Kidney (tissue), 14 donors: ENCODE results near the gene PIEZO2. TPM values are rescaled to one million over a fixed set of nuclear protein-coding genes. Genes with fewer than 3 reads are reported as not detected.

Experiments used
- DNase-seq, 5 donors: peaks; one replicate each; pipeline ENCODE4 v3.0.0-alpha.2; 2013 to 2020
- FAIRE-seq: peaks from 2 replicates; lab custom pipeline; 2012; peaks lifted over from hg19 to GRCh38; lab: Jason Lieb, UNC
- H3K27ac ChIP-seq, 2 donors: one replicate each; pipeline ENCODE4 v1.7.0; 2013; ENCODE audit warnings: low read depth in 2 of 2, low read length in 2 of 2, inconsistent platforms in 1 of 2
- H3K27me3 ChIP-seq: one replicate; pipeline ENCODE4 v1.7.1; 2013; ENCODE audit warnings: low read length, inconsistent platforms; ENCODE audit not compliant: control insufficient read depth, insufficient read depth
- H3K36me3 ChIP-seq, 3 donors: one replicate each; pipeline versions ENCODE4 v1.7.0 to v1.7.1; 2013; ENCODE audit warnings: low read length in 3 of 3, control low read depth in 1 of 3, inconsistent platforms in 1 of 3; ENCODE audit not compliant: insufficient read depth in 3 of 3, control insufficient read depth in 2 of 3
- H3K4me1 ChIP-seq, 3 donors: one replicate each; pipeline versions ENCODE4 v1.7.0 to v1.7.1; 2013; ENCODE audit warnings: low read length in 3 of 3, inconsistent platforms in 1 of 3, low read depth in 1 of 3; ENCODE audit not compliant: control insufficient read depth in 2 of 3, insufficient read depth in 2 of 3
- H3K4me3 ChIP-seq, 3 donors: one replicate each; pipeline versions ENCODE4 v1.7.0 to v1.8.1; 2013; ENCODE audit warnings: low read length in 3 of 3, control low read depth in 1 of 3, inconsistent platforms in 1 of 3
- H3K9ac ChIP-seq, 3 donors: one replicate each; pipeline versions ENCODE4 v1.7.0 to v1.7.1; 2013; ENCODE audit warnings: low read length in 3 of 3, control low read depth in 1 of 3, inconsistent platforms in 1 of 3
- H3K9me3 ChIP-seq, 3 donors: one replicate each; pipeline versions ENCODE4 v1.7.0 to v1.7.1; 2013; ENCODE audit warnings: low read length in 3 of 3, control low read depth in 1 of 3, inconsistent platforms in 1 of 3; ENCODE audit not compliant: control insufficient read depth in 2 of 3, insufficient read depth in 1 of 3
- CTCF ChIP-seq: IDR thresholded peaks from 3 replicates; pipeline ENCODE4 v1.5.1; 2012; ENCODE audit warnings: mild to moderate bottlenecking, moderate library complexity, borderline replicate concordance; ENCODE audit not compliant: insufficient read depth; ENCODE audit errors: extremely low read depth
- intact Hi-C: fragments of 100-400 bp; cut with DNase I; formaldehyde crosslinking; loops from one replicate; pipeline ENCODE4 v1.11.1; 2022
- polyA plus RNA-seq: library from polyadenylated mRNA; stranded (reverse); fragments of 350-450 nt; fragmentation: Illumina TruSeq; extraction: RNeasy Lipid Tissue Mini Kit (QIAGEN cat#74804); gene quantifications from one replicate; pipeline ENCODE4 v1.2.3, GENCODE V29; 2014; ENCODE audit warnings: low read depth, low replicate concordance; ENCODE audit not compliant: insufficient read depth
- total RNA-seq: library from RNA; stranded (reverse); fragmentation: NEBNext Ultra II Directional; extraction: Animal tissue kit (Norgen Biotek cat#: 25700); gene quantifications from one replicate; pipeline ENCODE4 v1.2.1, GENCODE V29; 2021
- donor health status: control.
- donor health status: control.
- donor health status: control.
- donor health status: control.
- donor health status: control.
- donor health status: DM: yes; HTN: yes; CAD: no.
- donor health status: Normal renal cell carcinoma (clear cell type).

The PIEZO2 gene
- total and polyA plus RNA-seq, 2 donors from 2014 or later, result 1.1 to 4.1 TPM

GRCh38 chr18:10913919-10914318 lies 235.4 kb downstream of the PIEZO2 start:
- Histone ChIP-seq H3K4me3 (no peak overlapping the region), H3K9ac (no peak overlapping the region), H3K27ac (no peak overlapping the region), H3K4me1 (peaks cover 0 to 3% (median 0%) of the 10 kb centered on the region in 3 donors), H3K27me3 (no peaks in the 10 kb centered on the region), H3K9me3 (no peaks in the 10 kb centered on the region), H3K36me3 (no peaks in the 10 kb centered on the region)
- DNase-seq, result no peak
- FAIRE-seq, result no peak
- TF ChIP-seq CTCF, result no peak
- intact Hi-C loops, result no loop called here

GRCh38 chr18:10912790-10913545 lies 236.4 kb downstream of the PIEZO2 start:
- no peak overlapping the region for H3K27ac ChIP-seq
- intact Hi-C loops, result no loop called here

GRCh38 chr18:10909724-10910123 lies 239.6 kb downstream of the PIEZO2 start:
- TF ChIP-seq CTCF, result no peak
- no peak for FAIRE-seq
- H3K4me1 ChIP-seq, result peaks cover 0 to 3% (median 0%) of the 10 kb centered on the region in 3 donors

More at GRCh38 chr18:10912790-10913545, 236.4 kb downstream of the PIEZO2 start:
- Histone ChIP-seq H3K27me3 (no peaks in the 10 kb centered on the region), H3K4me3 (no peak overlapping the region), H3K4me1 (peaks cover 0 to 3% (median 0%) of the 10 kb centered on the region in 3 donors), H3K36me3 (no peaks in the 10 kb centered on the region), H3K9ac (no peak overlapping the region), H3K9me3 (no peaks in the 10 kb centered on the region)
- TF ChIP-seq CTCF, result no peak
- FAIRE-seq (peak; percentile 68), DNase-seq (peak in 2 of 5 donors; percentile 52 to 75)

More at GRCh38 chr18:10909724-10910123, 239.6 kb downstream of the PIEZO2 start:
- H3K4me3 ChIP-seq, result no peak overlapping the region
- H3K36me3 ChIP-seq, result no peaks in the 10 kb centered on the region
- no peaks in the 10 kb centered on the region for H3K9me3 ChIP-seq
- H3K9ac ChIP-seq, result no peak overlapping the region
- DNase-seq, result no peak
- intact Hi-C loops, result no loop called here
- H3K27me3 ChIP-seq, result no peaks in the 10 kb centered on the region
- H3K27ac ChIP-seq, result no peak overlapping the region
